Measurements from ENCODE around the gene TEAD1.

The TEAD1 gene

DNA sequence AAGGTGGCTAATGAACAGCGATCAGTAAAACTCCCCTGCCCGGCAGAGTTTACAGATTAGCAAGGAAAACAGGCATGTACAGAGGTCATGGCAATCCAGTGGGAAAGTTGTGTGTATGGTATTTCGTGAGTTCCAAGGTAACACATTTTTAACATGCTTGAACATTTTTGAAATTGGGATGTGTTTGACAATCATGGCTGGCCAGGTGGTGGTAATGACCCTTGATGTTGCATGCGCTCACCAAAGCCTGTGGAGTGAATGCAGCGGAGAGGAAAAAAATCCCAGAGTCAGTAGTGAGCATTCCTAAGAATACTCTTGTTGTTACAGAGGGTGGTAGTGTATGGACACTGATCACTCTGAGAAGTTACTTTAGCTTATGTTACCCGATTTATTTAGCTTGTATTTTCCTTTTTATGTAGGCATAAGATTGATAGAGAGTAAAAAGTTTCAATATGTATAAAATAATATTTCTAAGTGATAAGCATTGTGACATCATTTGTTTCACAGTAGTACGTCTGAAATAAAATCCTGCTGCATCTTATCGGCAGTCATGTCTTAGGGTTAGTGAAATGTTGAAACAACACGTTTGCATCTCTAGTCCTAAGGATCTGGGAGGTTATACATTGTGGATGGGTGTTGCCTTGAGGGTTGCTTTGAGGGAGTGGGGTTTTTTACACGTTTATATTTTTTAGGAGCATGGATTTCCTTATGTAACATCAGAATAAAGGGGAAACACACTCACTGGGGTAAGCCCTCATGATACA lies 8.7 kb downstream of the TEAD1 start:
- TF ChIP-seq TAF1 (IDR thresholded peaks at IDR 0.05; ENCODE audit: borderline replicate concordance, insufficient read depth, low read length): no peak
- TF ChIP-seq FOXP2 (optimal IDR thresholded peaks at IDR 0.05; ENCODE audit: borderline replicate concordance, extremely low read depth, extremely low read length, insufficient read depth): no peak
- TF ChIP-seq REST (IDR thresholded peaks at IDR 0.05; ENCODE audit: insufficient read depth in 1 of 2, low read depth in 2 of 2, low read length in 2 of 2): no peak
- no peak for TF ChIP-seq POLR2AphosphoS5 (IDR thresholded peaks at IDR 0.05; ENCODE audit: low read depth, low read length)
- TF ChIP-seq SIN3A (IDR thresholded peaks at IDR 0.05; ENCODE audit: borderline replicate concordance, insufficient read depth, low read length): no peak

- TF ChIP-seq TAF1 (IDR thresholded peaks at IDR 0.05; ENCODE audit: borderline replicate concordance, insufficient read depth, low read length) (no peak), REST (IDR thresholded peaks at IDR 0.05; ENCODE audit: insufficient read depth in 1 of 2, low read depth in 2 of 2, low read length in 2 of 2) (no peak), SIN3A (IDR thresholded peaks at IDR 0.05; ENCODE audit: borderline replicate concordance, insufficient read depth, low read length) (no peak), FOXP2 (optimal IDR thresholded peaks at IDR 0.05; ENCODE audit: borderline replicate concordance, extremely low read depth, extremely low read length, insufficient read depth) (no peak), POLR2AphosphoS5 (IDR thresholded peaks at IDR 0.05; ENCODE audit: low read depth, low read length) (no peak)
These were observed 9.7 kb downstream of the TEAD1 start for GRCh38 chr11:12683874-12684273.

GRCh38 chr11:12684315-12684714 lies 10.1 kb downstream of the TEAD1 start:
- TF ChIP-seq POLR2AphosphoS5 (IDR thresholded peaks at IDR 0.05; ENCODE audit: low read depth, low read length): no peak
- TF ChIP-seq REST (IDR thresholded peaks at IDR 0.05; ENCODE audit: insufficient read depth in 1 of 2, low read depth in 2 of 2, low read length in 2 of 2): no peak
- no peak for TF ChIP-seq SIN3A (IDR thresholded peaks at IDR 0.05; ENCODE audit: borderline replicate concordance, insufficient read depth, low read length)
- no peak for TF ChIP-seq TAF1 (IDR thresholded peaks at IDR 0.05; ENCODE audit: borderline replicate concordance, insufficient read depth, low read length)

DNA sequence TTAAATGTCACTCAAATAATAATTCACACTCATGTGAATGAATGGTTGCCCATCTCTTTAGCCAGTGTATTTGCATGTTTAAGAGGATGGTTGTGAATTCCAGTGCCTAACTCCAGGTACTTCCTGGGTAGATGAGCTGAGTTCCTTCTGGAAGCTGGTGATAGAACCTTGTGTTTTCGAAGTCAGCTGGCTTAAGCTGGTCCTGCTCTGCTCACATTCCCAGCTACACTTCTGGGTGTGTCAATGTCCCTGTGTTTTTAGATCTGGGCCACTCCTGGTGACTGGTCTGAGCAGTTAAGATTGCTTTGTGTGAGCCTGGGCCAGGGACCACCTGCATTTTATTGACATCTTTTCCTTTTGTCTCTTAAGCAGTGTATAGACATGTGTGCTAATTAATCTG lies 10.6 kb downstream of the TEAD1 start:
- TF ChIP-seq TAF1 (IDR thresholded peaks at IDR 0.05; ENCODE audit: borderline replicate concordance, insufficient read depth, low read length): no peak
- no peak for TF ChIP-seq POLR2AphosphoS5 (IDR thresholded peaks at IDR 0.05; ENCODE audit: low read depth, low read length)
- TF ChIP-seq REST (IDR thresholded peaks at IDR 0.05; ENCODE audit: insufficient read depth in 1 of 2, low read depth in 2 of 2, low read length in 2 of 2): no peak
- no peak for TF ChIP-seq SIN3A (IDR thresholded peaks at IDR 0.05; ENCODE audit: borderline replicate concordance, insufficient read depth, low read length)
- no peak for TF ChIP-seq FOXP2 (optimal IDR thresholded peaks at IDR 0.05; ENCODE audit: borderline replicate concordance, extremely low read depth, extremely low read length, insufficient read depth)
